GM12878 (cell line): ENCODE results near the gene TSPAN31. TPM values are rescaled to one million over a fixed set of nuclear protein-coding genes. Genes with fewer than 3 reads are reported as not detected.

Experiments used
- ATAC-seq: fragments of 200-7000 bp; cut with Tn5 transposase; 3 replicates; pipeline ENCODE4 v1.9.1; 2020; ENCODE audit warnings: mild to moderate bottlenecking, moderate library complexity
- BruUV-seq: library from RNA; stranded (reverse); fragments of 400-500 nt; replicated peaks from 2 replicates; lab custom pipeline; 2021; lab: Mats Ljungman, UMichigan
- CTCF ChIA-PET: fragments of 300-600 bp; sonication (Branson Sonifier 250); formaldehyde crosslinking; extraction: SDS; loops from one replicate; lab custom pipeline; 2021; ENCODE audit warnings: inconsistent platforms; lab: Yijun Ruan, JAX
- POLR2A ChIA-PET: fragments of 350-600 bp; formaldehyde crosslinking; extraction: SDS; loops from one replicate; lab custom pipeline; 2021; ENCODE audit warnings: inconsistent platforms; lab: Charles Lee
- RAD21 ChIA-PET: fragments of 300-600 bp; sonication (Branson Sonifier 250); formaldehyde crosslinking; loops from one replicate; lab custom pipeline; 2023; ENCODE audit warnings: antibody characterized with exemption; ENCODE audit not compliant: unreplicated experiment; lab: Charles Lee
- SMC1A ChIA-PET: fragments of 300-600 bp; sonication (Branson Sonifier 250); formaldehyde crosslinking; loops from one replicate; lab custom pipeline; 2023; ENCODE audit not compliant: unreplicated experiment, uncharacterized antibody; lab: Charles Lee
- DNase-seq: peaks from one replicate; pipeline ENCODE4 v3.0.0-alpha.2; 2011; ENCODE audit warnings: low read depth, low spot score
- FAIRE-seq: peaks from 3 replicates; lab custom pipeline; 2011; peaks lifted over from hg19 to GRCh38; lab: Jason Lieb, UNC
- H2AFZ ChIP-seq: 2 replicates; pipeline ENCODE4 v1.6.0; 2011; ENCODE audit warnings: low read depth, low read length, control low read depth; ENCODE audit not compliant: control insufficient read depth
- H3K27ac ChIP-seq: 2 replicates; pipeline ENCODE4 v1.5.1; 2011; ENCODE audit warnings: control low read depth; ENCODE audit not compliant: control insufficient read depth, insufficient read depth
- H3K27me3 ChIP-seq, 2 experiments: replicated peaks in 1 of 2; 2 replicates each; pipeline versions ENCODE4 v1.6.0 to v1.6.1; 2011; ENCODE audit warnings: low read length in 1 of 2; ENCODE audit not compliant: control insufficient read depth in 2 of 2, insufficient read depth in 2 of 2
- H3K36me3 ChIP-seq, 2 experiments: 2 replicates each; pipeline ENCODE4 v1.5.1; 2011; ENCODE audit warnings: low read length in 1 of 2; ENCODE audit not compliant: control insufficient read depth in 2 of 2, insufficient read depth in 2 of 2
- H3K4me1 ChIP-seq: 2 replicates; pipeline ENCODE4 v1.6.1; 2011; ENCODE audit warnings: mild to moderate bottlenecking, low read length, moderate library complexity, mixed read lengths; ENCODE audit not compliant: control insufficient read depth, insufficient read depth
- H3K4me2 ChIP-seq: 2 replicates; pipeline ENCODE4 v1.6.0; 2011; ENCODE audit warnings: control low read depth; ENCODE audit not compliant: control insufficient read depth, insufficient read depth
- H3K4me3 ChIP-seq: fragments of 200-600 bp; sonication (generic); 2 replicates; pipeline ENCODE4 v1.5.1; 2016
- H3K79me2 ChIP-seq: 2 replicates; pipeline ENCODE4 v1.6.0; 2011; ENCODE audit warnings: low read length; ENCODE audit not compliant: control insufficient read depth, insufficient read depth
- H3K9ac ChIP-seq: 2 replicates; pipeline ENCODE4 v1.8.0; 2011; ENCODE audit warnings: low read length, control low read depth, mixed read lengths; ENCODE audit not compliant: control insufficient read depth, insufficient read depth
- H3K9me3 ChIP-seq: replicated peaks from 3 replicates; pipeline ENCODE4 v1.5.1; 2011; ENCODE audit warnings: mild to moderate bottlenecking, low read length; ENCODE audit not compliant: control insufficient read depth, insufficient read depth
- H4K20me1 ChIP-seq: 2 replicates; pipeline ENCODE4 v1.6.0; 2011; ENCODE audit not compliant: control insufficient read depth, insufficient read depth
- E4F1 ChIP-seq: fragments of 450-650 bp; IDR thresholded peaks from 2 replicates; pipeline ENCODE4 v1.6.1; 2018; ENCODE audit warnings: borderline replicate concordance, mild to moderate bottlenecking; ENCODE audit not compliant: partially characterized antibody
- ETV6 ChIP-seq, 2 experiments: fragments of 450-650 bp in 1 of 2; IDR thresholded peaks in 1 of 2; conservative IDR thresholded peaks in 1 of 2; 2 replicates each; pipeline ENCODE4 v1.6.1; 2014; ENCODE audit warnings: antibody characterized with exemption in 1 of 2, borderline replicate concordance in 1 of 2, low read depth in 1 of 2, mild to moderate bottlenecking in 1 of 2, moderate library complexity in 1 of 2
- FOXM1 ChIP-seq: IDR thresholded peaks from 2 replicates; pipeline ENCODE4 v1.6.1; 2012; ENCODE audit warnings: low read depth, mild to moderate bottlenecking, inconsistent platforms, low read length, moderate library complexity
- GABPA ChIP-seq: IDR thresholded peaks from 2 replicates; pipeline ENCODE4 v1.6.1; 2014; ENCODE audit warnings: antibody characterized with exemption, low read depth, mild to moderate bottlenecking, inconsistent platforms
- HDAC2 ChIP-seq: fragments of 200-600 bp; sonication (generic); IDR thresholded peaks from 2 replicates; pipeline ENCODE4 v1.6.1; 2017
- PBX3 ChIP-seq: IDR thresholded peaks from 2 replicates; pipeline ENCODE4 v1.6.1; 2011; ENCODE audit warnings: mild to moderate bottlenecking, low read depth, low read length, moderate library complexity; ENCODE audit not compliant: insufficient replicate concordance
- PKNOX1 ChIP-seq: fragments of 450-650 bp; IDR thresholded peaks from 2 replicates; pipeline ENCODE4 v1.6.1; 2016; ENCODE audit warnings: mild to moderate bottlenecking
- RELB ChIP-seq: fragments of 450-650 bp; IDR thresholded peaks from 2 replicates; pipeline ENCODE4 v1.6.1; 2017; ENCODE audit warnings: low read depth, mild to moderate bottlenecking, moderate library complexity
- USF2 ChIP-seq: IDR thresholded peaks from 2 replicates; pipeline ENCODE4 v1.6.1; 2011; ENCODE audit warnings: low read depth, low read length, improper control_type of control experiment, borderline replicate concordance
- ZBTB40 ChIP-seq: fragments of 450-650 bp; IDR thresholded peaks from 2 replicates; pipeline ENCODE4 v1.6.1; 2016; ENCODE audit warnings: mild to moderate bottlenecking, moderate library complexity, borderline replicate concordance
- WGBS: methylation state at CpG from one replicate; pipeline ENCODE4 v1.1.6; 2016; ENCODE audit warnings: low lambda C conversion rate; ENCODE audit not compliant: insufficient replicate concordance, insufficient coverage; ENCODE audit errors: missing lambda C conversion rate; 5-methylcytosine and 5-hydroxymethylcytosine counted together
- in situ Hi-C: fragments of 300-500 bp; cut with MboI; formaldehyde crosslinking; loops from 9 replicates; pipeline ENCODE4 v1.14.3; 2018; ENCODE audit warnings: mixed read lengths
- intact Hi-C: fragments of 100-400 bp; cut with micrococcal nuclease; formaldehyde crosslinking; loops from one replicate; pipeline ENCODE4 v1.14.2; 2022; ENCODE audit not compliant: unreplicated experiment
- polyA plus RNA-seq, 11 experiments: library from polyadenylated mRNA; depleted of rRNA in 4 of 11; unstranded in 6 of 11; stranded (reverse) in 5 of 11; fragments of >200 nt; fragmentation: Nextera tagmentation in 4 of 11; fragmentation: Illumina TruSeq in 1 of 11; extraction: Ambion mirVana in 4 of 11; extraction: Trizol in 1 of 11; gene quantifications; 1 replicate in 1 of 11; 2 replicates in 10 of 11; pipeline versions ENCODE4 v1.2.1 to v1.2.3, GENCODE V29; 2011 to 2016; ENCODE audit warnings: inconsistent platforms in 2 of 11, missing spikeins in 2 of 11, low read depth in 1 of 11
- total RNA-seq, 4 experiments: library from RNA; depleted of rRNA in 3 of 4; stranded (reverse); fragments of >200 nt in 3 of 4; fragmentation: Illumina TruSeq in 1 of 4; extraction: Trizol in 1 of 4; gene quantifications; 2 replicates each; pipeline versions ENCODE4 v1.2.1 to v1.2.3, GENCODE V29; 2013 to 2021

TSPAN31 gene
- total and polyA plus RNA-seq, 10 of the 15 experiments (the other 5 are each of a cell fraction or from before 2014, with no cell fraction given) = 11.8 to 32.2 (median 24.7) TPM

GRCh38 chr12:57730336-57731067 lies 14.3 kb upstream of the TSPAN31 start:
- H3K4me1 ChIP-seq = no peaks in the 10 kb centered on the region
- no peak overlapping the region for H2AFZ ChIP-seq
- no peak overlapping the region for H3K4me3 ChIP-seq
- DNase-seq (no peak), FAIRE-seq (no peak), ATAC-seq (no peak)
- CTCF ChIA-PET = no interaction called here
- H3K4me2 ChIP-seq = no peak overlapping the region
- H3K36me3 ChIP-seq = peaks cover 8 to 12% of the 10 kb centered on the region in 2 experiments
- POLR2A ChIA-PET = no interaction called here
- BruUV-seq = no TSS peak
- WGBS = 96% methylated on average over 13 of the region's 13 CpGs
- H3K27me3 ChIP-seq = no peaks in the 10 kb centered on the region
- intact Hi-C loops = no loop called here
- SMC1A ChIA-PET = no interaction called here
- H3K27ac ChIP-seq = no peak overlapping the region
- no peaks in the 10 kb centered on the region for H3K79me2 ChIP-seq
- in situ Hi-C loops = no loop called here
- H3K9ac ChIP-seq = no peak overlapping the region
- H3K9me3 ChIP-seq = no peaks in the 10 kb centered on the region
- no peaks in the 10 kb centered on the region for H4K20me1 ChIP-seq
- RAD21 ChIA-PET = interaction anchor here (0.5 kb wide), 1 partner anchor 466 kb away, joined by 4 read pairs; no protein-coding TSS in a partner anchor
- no peak for TF ChIP-seq GABPA
- TF ChIP-seq PBX3 = no peak
- no peak for TF ChIP-seq RELB
- no peak for TF ChIP-seq E4F1
- TF ChIP-seq ETV6 (conservative IDR thresholded peaks at IDR 0.05 in 1 of 2, IDR thresholded peaks at IDR 0.05 in 1 of 2; ENCODE audit: borderline replicate concordance in 1 of 2, low read depth in 1 of 2) = no peak
- TF ChIP-seq HDAC2 = no peak
- no peak for TF ChIP-seq PKNOX1
- no peak for TF ChIP-seq USF2
- no peak for TF ChIP-seq FOXM1
- TF ChIP-seq ZBTB40 = no peak
